SK-N-SH (cell line): Measurements from ENCODE around the gene MYOD1. TPM values are rescaled to one million over a fixed set of nuclear protein-coding genes. Genes with fewer than 3 reads are reported as not detected.

Experiments
- CTCF ChIA-PET: fragments of 300-600, 350-600 bp; formaldehyde crosslinking; extraction: SDS; loops from one replicate; lab custom pipeline; 2021; lab: Yijun Ruan, JAX
- POLR2A ChIA-PET: fragments of 350-600 bp; sonication (Branson Sonifier 250); formaldehyde crosslinking; extraction: SDS; loops from one replicate; lab custom pipeline; 2020; ENCODE audit warnings: antibody characterized with exemption, inconsistent platforms; lab: Yijun Ruan, JAX
- DNase-seq: peaks from one replicate; pipeline ENCODE4 v3.0.0; 2012
- H2AFZ ChIP-seq: fragments of 200-600 bp; sonication (generic); 2 replicates; pipeline ENCODE4 v1.8.1; 2016; ENCODE audit warnings: antibody characterized with exemption, mild to moderate bottlenecking, low read depth
- H3F3A ChIP-seq: fragments of 200-600 bp; sonication (generic); replicated peaks from 2 replicates; pipeline ENCODE3; 2016; ENCODE audit warnings: antibody characterized with exemption, mild to moderate bottlenecking; ENCODE audit not compliant: insufficient read depth
- H3K27ac ChIP-seq, 2 experiments: fragments of 200-500 bp in 1 of 2; fragments of 200-600 bp in 1 of 2; sonication (Bioruptor generic) in 1 of 2; sonication (generic), shearing (Covaris generic) in 1 of 2; 2 replicates each; pipeline versions ENCODE4 v1.5.1 to v1.6.1; 2014 to 2016; ENCODE audit warnings: low read depth in 2 of 2, inconsistent platforms in 1 of 2, low read length in 1 of 2, mild to moderate bottlenecking in 1 of 2, mixed read lengths in 1 of 2
- H3K27me3 ChIP-seq: fragments of 200-600 bp; sonication (generic), shearing (Covaris generic); 2 replicates; pipeline ENCODE4 v1.6.1; 2016; ENCODE audit warnings: mixed run types; ENCODE audit not compliant: insufficient read depth
- H3K36me3 ChIP-seq, 2 experiments: fragments of 200-500 bp in 1 of 2; fragments of 200-600 bp in 1 of 2; sonication (Bioruptor generic) in 1 of 2; sonication (generic) in 1 of 2; replicated peaks in 1 of 2; 2 replicates each; pipeline versions ENCODE3 to v1.5.1; 2014 to 2016; ENCODE audit warnings: low read length in 1 of 2, mild to moderate bottlenecking in 1 of 2; ENCODE audit not compliant: insufficient read depth in 2 of 2, control insufficient read depth in 1 of 2
- H3K4me1 ChIP-seq, 2 experiments: fragments of 200-500 bp in 1 of 2; fragments of 200-600 bp in 1 of 2; sonication (Bioruptor generic) in 1 of 2; sonication (generic), shearing (Covaris generic) in 1 of 2; 2 replicates each; pipeline versions ENCODE4 v1.5.1 to v1.6.1; 2014 to 2016; ENCODE audit warnings: low read depth in 1 of 2, low read length in 1 of 2, mixed run types in 1 of 2; ENCODE audit not compliant: insufficient read depth in 2 of 2, control insufficient read depth in 1 of 2
- H3K4me2 ChIP-seq: fragments of 200-600 bp; sonication (generic), shearing (Covaris generic); 2 replicates; pipeline ENCODE4 v1.6.1; 2017; ENCODE audit warnings: mixed run types
- H3K4me3 ChIP-seq, 2 experiments: fragments of 200-500 bp in 1 of 2; fragments of 200-600 bp in 1 of 2; sonication (Bioruptor generic) in 1 of 2; sonication (generic), shearing (Covaris generic) in 1 of 2; 2 replicates each; pipeline versions ENCODE4 v1.5.1 to v1.8.1; 2014 to 2016; ENCODE audit warnings: low read depth in 2 of 2, inconsistent platforms in 1 of 2, low read length in 1 of 2, mild to moderate bottlenecking in 1 of 2, mixed read lengths in 1 of 2, moderate library complexity in 1 of 2
- H3K79me2 ChIP-seq: fragments of 200-600 bp; sonication (generic); 2 replicates; pipeline ENCODE4 v1.8.1; 2017; ENCODE audit warnings: mild to moderate bottlenecking; ENCODE audit not compliant: insufficient read depth
- H3K9ac ChIP-seq: fragments of 200-600 bp; sonication (generic); 2 replicates; pipeline ENCODE4 v1.6.1; 2017; ENCODE audit warnings: mixed run types
- H3K9me2 ChIP-seq: fragments of 200-600 bp; sonication (generic); 2 replicates; pipeline ENCODE4 v1.6.1; 2017; ENCODE audit warnings: mixed run types
- H3K9me3 ChIP-seq: fragments of 200-600 bp; sonication (generic); 2 replicates; pipeline ENCODE4 v1.6.1; 2017; ENCODE audit warnings: mixed run types, mild to moderate bottlenecking, moderate library complexity
- H4K20me1 ChIP-seq: fragments of 200-600 bp; sonication (generic); 2 replicates; pipeline ENCODE4 v1.6.1; 2017; ENCODE audit warnings: mild to moderate bottlenecking, mixed run types; ENCODE audit not compliant: insufficient read depth
- CHD2 ChIP-seq: fragments of 150-350 bp; IDR thresholded peaks from 2 replicates; pipeline ENCODE4 v1.6.1; 2018; ENCODE audit warnings: low read length; ENCODE audit not compliant: partially characterized antibody
- ELF1 ChIP-seq: IDR thresholded peaks from 2 replicates; pipeline ENCODE4 v1.4.0; 2012
- EZH2phosphoT487 ChIP-seq: fragments of 200-600 bp; sonication (generic); IDR thresholded peaks from 2 replicates; pipeline ENCODE4 v1.6.1; 2017; ENCODE audit warnings: low read depth, mixed run types, mild to moderate bottlenecking, antibody characterized with exemption, moderate library complexity, borderline replicate concordance
- FOXJ3 ChIP-seq: sonication (generic); formaldehyde crosslinking; IDR thresholded peaks from 2 replicates; pipeline ENCODE4 v1.5.1; 2020; ENCODE audit warnings: mild to moderate bottlenecking, missing genetic modification reagents
- FOXM1 ChIP-seq: IDR thresholded peaks from 2 replicates; pipeline ENCODE4 v1.4.0; 2012; ENCODE audit warnings: low read depth, mild to moderate bottlenecking
- GABPA ChIP-seq: IDR thresholded peaks from 2 replicates; pipeline ENCODE4 v1.4.0; 2012; ENCODE audit warnings: low read depth, mild to moderate bottlenecking
- GATA2 ChIP-seq: sonication (generic); formaldehyde crosslinking; IDR thresholded peaks from 2 replicates; pipeline ENCODE4 v1.5.0; 2020; ENCODE audit warnings: mild to moderate bottlenecking, missing genetic modification reagents
- IRF3 ChIP-seq: fragments of 150-350 bp; IDR thresholded peaks from 2 replicates; pipeline ENCODE4 v1.6.1; 2016; ENCODE audit warnings: mild to moderate bottlenecking, low read depth, low read length
- JUND ChIP-seq: IDR thresholded peaks from 2 replicates; pipeline ENCODE4 v1.4.0; 2012
- MEF2A ChIP-seq: IDR thresholded peaks from 2 replicates; pipeline ENCODE4 v1.4.0; 2012; ENCODE audit warnings: low read depth, borderline replicate concordance
- MXI1 ChIP-seq: IDR thresholded peaks from 2 replicates; pipeline ENCODE4 v1.6.1; 2012; ENCODE audit warnings: mild to moderate bottlenecking, low read depth, low read length, improper control_type of control experiment
- NFIC ChIP-seq: IDR thresholded peaks from 2 replicates; pipeline ENCODE4 v1.4.0; 2012; ENCODE audit warnings: borderline replicate concordance
- NRF1 ChIP-seq: IDR thresholded peaks from 2 replicates; pipeline ENCODE4 v1.6.1; 2012; ENCODE audit warnings: low read depth, mild to moderate bottlenecking, low read length
- PBX3 ChIP-seq: IDR thresholded peaks from 2 replicates; pipeline ENCODE4; 2012
- RAD21 ChIP-seq: IDR thresholded peaks from 2 replicates; pipeline ENCODE4 v1.6.1; 2012; ENCODE audit warnings: mild to moderate bottlenecking, low read length
- REST ChIP-seq: IDR thresholded peaks from 2 replicates; pipeline ENCODE4 v1.6.1; 2012; ENCODE audit warnings: mild to moderate bottlenecking, low read depth, low read length, moderate library complexity
- RFX5 ChIP-seq: IDR thresholded peaks from 2 replicates; pipeline ENCODE4 v1.6.1; 2012; ENCODE audit warnings: mild to moderate bottlenecking, improper control_type of control experiment, low read length
- RXRA ChIP-seq: IDR thresholded peaks from 2 replicates; pipeline ENCODE4 v1.4.0; 2012; ENCODE audit warnings: low read depth, mild to moderate bottlenecking, borderline replicate concordance
- SIN3A ChIP-seq: IDR thresholded peaks from 2 replicates; pipeline ENCODE4 v1.6.1; 2012; ENCODE audit warnings: low read depth, mild to moderate bottlenecking, low read length, moderate library complexity, borderline replicate concordance
- TAF1 ChIP-seq: IDR thresholded peaks from 2 replicates; pipeline ENCODE4 v1.6.1; 2012; ENCODE audit warnings: low read depth, mild to moderate bottlenecking, low read length, moderate library complexity, borderline replicate concordance
- TCF12 ChIP-seq: IDR thresholded peaks from 2 replicates; pipeline ENCODE4 v1.4.0; 2012
- YY1 ChIP-seq: IDR thresholded peaks from 2 replicates; pipeline ENCODE4 v1.4.0; 2012; ENCODE audit warnings: low read depth, mild to moderate bottlenecking
- WGBS: methylation state at CpG from one replicate; pipeline ENCODE4 v1.1.6; 2017; ENCODE audit warnings: low lambda C conversion rate; 5-methylcytosine and 5-hydroxymethylcytosine counted together
- polyA plus RNA-seq, 3 experiments: library from polyadenylated mRNA; depleted of rRNA; stranded (reverse); fragments of >200 nt; gene quantifications; 2 replicates each; pipeline ENCODE4 v1.2.3, GENCODE V29; 2012
- TF ChIP-seq, protein P1 (sequence below): IDR thresholded peaks from 2 replicates; pipeline ENCODE4 v1.4.0; 2012; ENCODE audit warnings: low read depth, borderline replicate concordance

MYOD1 gene
- polyA plus RNA-seq, 1 of the 3 experiments (the other 2 are of a cell fraction), result not detected

GRCh38 chr11:17767301-17767885 lies 48.0 kb downstream of the MYOD1 start:
- H3K9me3 ChIP-seq, result no peaks in the 10 kb centered on the region
- 75% methylated on average over 6 of the region's 7 CpGs for WGBS
- ChIA-PET CTCF (interaction anchor here (0.7 to 3.2 kb wide), 5 partner anchors 27 to 206 kb away, joined by 3 to 13 read pairs (median 9); partner anchors contain the start of gene KCNC1), POLR2A (no interaction called here)
- H2AFZ ChIP-seq, result no peak overlapping the region
- H4K20me1 ChIP-seq, result no peaks in the 10 kb centered on the region
- H3K4me3 ChIP-seq, result no peak overlapping the region
- no peaks in the 10 kb centered on the region for H3F3A ChIP-seq
- H3K9ac ChIP-seq, result no peak overlapping the region
- H3K79me2 ChIP-seq, result no peaks in the 10 kb centered on the region
- H3K27ac ChIP-seq, result no peak overlapping the region
- H3K36me3 ChIP-seq, result no peaks in the 10 kb centered on the region
- H3K4me1 ChIP-seq, result peaks cover 0 to 24% of the 10 kb centered on the region in 2 experiments; a peak in 2 of 4 replicates
- TF ChIP-seq RAD21 (no peak), FOXJ3 (no peak), SIN3A (no peak), REST (no peak), NRF1 (no peak), NFIC (no peak), GATA2 (CRISPR knock-in tag) (no peak), CHD2 (no peak), ELF1 (no peak), YY1 (no peak), EZH2phosphoT487 (no peak), TCF12 (no peak), MXI1 (no peak)
- no peaks in the 10 kb centered on the region for H3K27me3 ChIP-seq
- no peak for DNase-seq
- no peaks in the 10 kb centered on the region for H3K9me2 ChIP-seq
- no peak overlapping the region for H3K4me2 ChIP-seq

GRCh38 chr11:17767914-17768313 lies 48.5 kb downstream of the MYOD1 start:
- no peaks in the 10 kb centered on the region for H3K9me2 ChIP-seq
- peaks cover 0 to 24% of the 10 kb centered on the region in 2 experiments; a peak in 2 of 4 replicates for H3K4me1 ChIP-seq
- ChIA-PET CTCF (interaction anchor here (1.1 to 3.1 kb wide), 3 partner anchors 37 to 139 kb away, joined by 3 to 11 read pairs (median 9); no protein-coding TSS in a partner anchor), POLR2A (no interaction called here)
- no peaks in the 10 kb centered on the region for H4K20me1 ChIP-seq
- no peaks in the 10 kb centered on the region for H3K27me3 ChIP-seq
- H3F3A ChIP-seq, result no peaks in the 10 kb centered on the region
- no peak overlapping the region for H3K4me2 ChIP-seq
- no peak overlapping the region for H3K9ac ChIP-seq
- H3K4me3 ChIP-seq, result no peak overlapping the region
- DNase-seq, result no peak
- H3K9me3 ChIP-seq, result no peaks in the 10 kb centered on the region
- WGBS, result 38% methylated on average over 1 of the region's 2 CpGs
- no peak overlapping the region for H3K27ac ChIP-seq
- no peaks in the 10 kb centered on the region for H3K36me3 ChIP-seq
- no peaks in the 10 kb centered on the region for H3K79me2 ChIP-seq
- no peak overlapping the region for H2AFZ ChIP-seq
- TF ChIP-seq JUND (no peak), GATA2 (CRISPR knock-in tag) (no peak), RFX5 (no peak), IRF3 (no peak), EZH2phosphoT487 (no peak), TAF1 (no peak), FOXM1 (no peak), NRF1 (no peak), ELF1 (no peak), FOXJ3 (no peak), MEF2A (no peak), RAD21 (no peak), PBX3 (no peak), RXRA (no peak), CHD2 (no peak), GABPA (no peak)
- TF ChIP-seq, protein P1, sequence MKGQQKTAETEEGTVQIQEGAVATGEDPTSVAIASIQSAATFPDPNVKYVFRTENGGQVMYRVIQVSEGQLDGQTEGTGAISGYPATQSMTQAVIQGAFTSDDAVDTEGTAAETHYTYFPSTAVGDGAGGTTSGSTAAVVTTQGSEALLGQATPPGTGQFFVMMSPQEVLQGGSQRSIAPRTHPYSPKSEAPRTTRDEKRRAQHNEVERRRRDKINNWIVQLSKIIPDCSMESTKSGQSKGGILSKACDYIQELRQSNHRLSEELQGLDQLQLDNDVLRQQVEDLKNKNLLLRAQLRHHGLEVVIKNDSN, result no peak
